Fibroblast of the aortic adventitia (primary cell): ENCODE results near the gene ART3. TPM values are rescaled to one million over a fixed set of nuclear protein-coding genes. Genes with fewer than 3 reads are reported as not detected.

Source experiments
- DNase-seq: peaks from one replicate; pipeline ENCODE4 v3.0.0-alpha.2; 2010; ENCODE audit warnings: low read depth
- H3K4me3 ChIP-seq: 2 replicates; pipeline ENCODE4 v1.5.1; 2011; ENCODE audit warnings: low read depth, mild to moderate bottlenecking, control low read depth, low read length, moderate library complexity
- CTCF ChIP-seq: IDR thresholded peaks from 2 replicates; pipeline ENCODE4 v1.5.1; 2011; ENCODE audit warnings: mild to moderate bottlenecking, low read length, control low read depth, inconsistent platforms; ENCODE audit not compliant: insufficient read depth
- total RNA-seq: library from RNA; depleted of rRNA; stranded (reverse); fragments of >200 nt; gene quantifications from 2 replicates; pipeline ENCODE4 v1.2.3, GENCODE V29; 2012; ENCODE audit warnings: low replicate concordance

Gene ART3
- total RNA-seq, 1 donor, result not detected

- no peak for TF ChIP-seq CTCF
- no peak overlapping the region for H3K4me3 ChIP-seq
- DNase-seq, result no peak
Measured at GRCh38 chr4:76153356-76153755, 78.8 kb downstream of the ART3 start.

- no peak for DNase-seq
- no peak for TF ChIP-seq CTCF
- H3K4me3 ChIP-seq, result no peak overlapping the region
Measured at GRCh38 chr4:76155979-76156378, 81.5 kb downstream of the ART3 start.

GRCh38 chr4:76156635-76157034, 82.1 kb downstream of the ART3 start:
- no peak for TF ChIP-seq CTCF
- DNase-seq, result no peak
- H3K4me3 ChIP-seq, result no peak overlapping the region

- no peak for TF ChIP-seq CTCF
- DNase-seq, result no peak
- H3K4me3 ChIP-seq, result no peak overlapping the region
Measured at GRCh38 chr4:76160355-76160754, 85.8 kb downstream of the ART3 start.

Other genes with a start within 250 kb of the ART3 start
- gene PPEF2, start 172.3 kb upstream of the ART3 start, total RNA-seq, result not detected in 2 replicates
- 46.1 and 48.1 TPM in 2 replicates for gene NAAA, start 133.7 kb upstream of the ART3 start, total RNA-seq
- gene SDAD1, start 83.8 kb upstream of the ART3 start, total RNA-seq, result 46.7 and 52.4 TPM in 2 replicates
- gene CXCL9, start 67.2 kb upstream of the ART3 start, total RNA-seq, result not detected in 2 replicates
- gene CXCL10, start 51.2 kb upstream of the ART3 start, total RNA-seq, result not detected in 2 replicates
- gene CXCL11, start 38.6 kb upstream of the ART3 start, total RNA-seq, result not detected in 2 replicates
- 28.2 and 64.4 TPM in 2 replicates for gene NUP54, start 73.7 kb downstream of the ART3 start, total RNA-seq
- 114 and 184 TPM in 2 replicates for gene SCARB2, start 139.1 kb downstream of the ART3 start, total RNA-seq
- gene FAM47E, start 177.0 kb downstream of the ART3 start, total RNA-seq, result 0.18 TPM in 1 of 2 replicates, not detected in the other
- gene STBD1, start 232.0 kb downstream of the ART3 start, total RNA-seq, result 3.6 and 5.0 TPM in 2 replicates